ENCODE results near the gene IFT88. TPM values are rescaled to one million over a fixed set of nuclear protein-coding genes. Genes with fewer than 3 reads are reported as not detected.

Gene IFT88
- total and polyA plus RNA-seq, 2 of the 4 experiments (the other 2 are of a cell fraction), result 5.5 to 8.6 TPM

DNA sequence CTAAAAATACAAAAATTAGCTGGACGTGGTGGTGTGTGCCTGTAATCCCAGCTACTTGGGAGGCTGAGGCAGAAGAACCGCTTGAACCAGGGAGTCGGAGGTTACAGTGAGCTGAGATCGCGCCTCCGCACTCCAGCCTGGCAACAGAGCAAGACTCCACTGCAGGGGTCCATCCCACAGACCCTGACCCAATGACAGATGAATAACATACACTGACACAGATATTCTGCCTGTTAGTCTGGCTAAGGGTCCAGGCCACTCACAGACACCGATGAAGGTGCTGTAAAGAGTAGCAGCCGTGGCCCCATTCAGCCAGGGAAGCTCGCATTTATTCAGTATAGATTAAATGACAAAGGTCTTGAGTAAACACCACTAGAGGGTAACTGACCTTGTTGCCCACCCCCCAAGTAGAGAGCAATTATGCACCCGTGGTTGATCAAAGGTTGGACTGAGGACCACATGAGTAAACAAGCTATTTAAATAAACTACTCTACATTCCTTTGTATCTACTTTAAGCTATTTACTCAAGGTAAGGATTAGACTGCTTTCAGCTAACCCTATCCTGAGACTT is 32.8 kb upstream of the IFT88 start:
- no TSS peak for BruUV-seq (replicated peaks)
- H3K9me1 ChIP-seq (ENCODE audit: insufficient read depth, low read length), result no peaks in the 10 kb centered on the region
- no peaks in the 10 kb centered on the region for H3K4me1 ChIP-seq (ENCODE audit: control insufficient read depth, insufficient read depth, low read length)
- H2BK20ac ChIP-seq (ENCODE audit: low read depth, low read length), result no peak overlapping the region
- H3K4ac ChIP-seq (ENCODE audit: low read depth, low read length), result no peak overlapping the region
- intact Hi-C loops (cut with micrococcal nuclease) (no loop called here), in situ Hi-C loops (cut with MboI; ENCODE audit: low sequenced_read_pairs) (no loop called here), dilution Hi-C loops (cut with HindIII; ENCODE audit: low sequenced_read_pairs, unreplicated experiment) (no loop called here)
- H3K14ac ChIP-seq (replicated peaks; ENCODE audit: low read depth, low read length), result no peak overlapping the region
- H3K79me1 ChIP-seq (ENCODE audit: low read depth in 1 of 2, low read length in 2 of 2), result no peaks in the 10 kb centered on the region
- H2BK15ac ChIP-seq (ENCODE audit: low read depth, low read length), result no peak overlapping the region
- ATAC-seq (ENCODE audit: low read depth), result no peak
- no peaks in the 10 kb centered on the region for H3K27me3 ChIP-seq (ENCODE audit: control insufficient read depth, insufficient read depth, low read length)
- WGBS, 2 experiments (ENCODE audit: extremely low coverage in 2 of 2, insufficient read length in 1 of 2), result 93% methylated on average over 5 of the region's 10 CpGs; no CpG with 5 or more reads in 1 of the 2 experiments
- no peak overlapping the region for H4K91ac ChIP-seq (ENCODE audit: insufficient read depth, low read depth, low read length)
- no peaks in the 10 kb centered on the region for H3K9me3 ChIP-seq (ENCODE audit: control insufficient read depth, insufficient read depth, low read length)
- H3K18ac ChIP-seq (ENCODE audit: low read depth, low read length), result no peak overlapping the region
- TF ChIP-seq, protein P1, sequence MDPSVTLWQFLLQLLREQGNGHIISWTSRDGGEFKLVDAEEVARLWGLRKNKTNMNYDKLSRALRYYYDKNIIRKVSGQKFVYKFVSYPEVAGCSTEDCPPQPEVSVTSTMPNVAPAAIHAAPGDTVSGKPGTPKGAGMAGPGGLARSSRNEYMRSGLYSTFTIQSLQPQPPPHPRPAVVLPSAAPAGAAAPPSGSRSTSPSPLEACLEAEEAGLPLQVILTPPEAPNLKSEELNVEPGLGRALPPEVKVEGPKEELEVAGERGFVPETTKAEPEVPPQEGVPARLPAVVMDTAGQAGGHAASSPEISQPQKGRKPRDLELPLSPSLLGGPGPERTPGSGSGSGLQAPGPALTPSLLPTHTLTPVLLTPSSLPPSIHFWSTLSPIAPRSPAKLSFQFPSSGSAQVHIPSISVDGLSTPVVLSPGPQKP (IDR thresholded peaks at IDR 0.05; ENCODE audit: borderline replicate concordance, low read depth, low read length), result no peak
- TF ChIP-seq MAZ (IDR thresholded peaks at IDR 0.05; ENCODE audit: borderline replicate concordance, low read depth, low read length) (no peak), MAFK (IDR thresholded peaks at IDR 0.05; ENCODE audit: low read depth, low read length) (no peak), MXI1 (IDR thresholded peaks at IDR 0.05; ENCODE audit: borderline replicate concordance, low read depth, low read length) (no peak), CEBPB (IDR thresholded peaks at IDR 0.05; ENCODE audit: low read depth, low read length) (no peak)
- TF ChIP-seq, protein P2, sequence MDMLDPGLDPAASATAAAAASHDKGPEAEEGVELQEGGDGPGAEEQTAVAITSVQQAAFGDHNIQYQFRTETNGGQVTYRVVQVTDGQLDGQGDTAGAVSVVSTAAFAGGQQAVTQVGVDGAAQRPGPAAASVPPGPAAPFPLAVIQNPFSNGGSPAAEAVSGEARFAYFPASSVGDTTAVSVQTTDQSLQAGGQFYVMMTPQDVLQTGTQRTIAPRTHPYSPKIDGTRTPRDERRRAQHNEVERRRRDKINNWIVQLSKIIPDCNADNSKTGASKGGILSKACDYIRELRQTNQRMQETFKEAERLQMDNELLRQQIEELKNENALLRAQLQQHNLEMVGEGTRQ (IDR thresholded peaks at IDR 0.05; ENCODE audit: low read depth, low read length), result no peak
- no peak overlapping the region for H2AFZ ChIP-seq (replicated peaks; ENCODE audit: low read length, poor library complexity)
- H2AK5ac ChIP-seq (ENCODE audit: low read depth, low read length), result no peak overlapping the region
- H3K9ac ChIP-seq (ENCODE audit: low read depth, low read length), result no peak overlapping the region
- no peak overlapping the region for H2AK9ac ChIP-seq (replicated peaks; ENCODE audit: low read depth, low read length, poor library complexity)
- H3K27ac ChIP-seq (ENCODE audit: insufficient read depth, low read length), result no peak overlapping the region
- H4K8ac ChIP-seq (ENCODE audit: low read depth in 2 of 2, low read length in 2 of 2), result no peak overlapping the region
- no peak overlapping the region; the same call in 1 of the 2 replicates for H3K23ac ChIP-seq (ENCODE audit: low read depth, low read length)
- CTCF ChIA-PET, result no interaction called here
- no peak overlapping the region for H2BK120ac ChIP-seq (ENCODE audit: low read depth, low read length)
- no peak overlapping the region for H3K56ac ChIP-seq (ENCODE audit: extremely low read depth, insufficient read depth, low read length)
- no peak overlapping the region for H2BK5ac ChIP-seq (ENCODE audit: low read depth, low read length, poor library complexity, severe bottlenecking)
- no peak for DNase-seq
- H3K4me3 ChIP-seq (ENCODE audit: insufficient read depth, low read depth, low read length), result no peak overlapping the region
- no peaks in the 10 kb centered on the region for H3K36me3 ChIP-seq (ENCODE audit: control insufficient read depth, insufficient read depth, low read length)
- no peak overlapping the region for H3K4me2 ChIP-seq (ENCODE audit: low read depth, low read length)
- H4K20me1 ChIP-seq (ENCODE audit: insufficient read depth, low read length), result no peaks in the 10 kb centered on the region
- no peak overlapping the region for H4K5ac ChIP-seq (ENCODE audit: low read depth, low read length)
- POLR2A ChIA-PET (ENCODE audit: unreplicated experiment), result no interaction called here

All from IMR-90 (cell line).